Measurements from ENCODE around the gene GHDC.

GRCh38 chr17:42191275-42191608 lies 3.1 kb downstream of the GHDC start:
- TF ChIP-seq POLR2A (IDR thresholded peaks at IDR 0.05; ENCODE audit: low read depth, low read length): no peak
- TF ChIP-seq TAF1 (IDR thresholded peaks at IDR 0.05; ENCODE audit: low read depth, low read length): no peak
